GM21825 (cell line): Measurements from ENCODE around the gene ANKRD13A.
"Not testable (repeated sequence)": the region's sequence is repeated elsewhere in the genome, so short reads cannot be mapped to it uniquely, and the experiment has no call there.

Experiments used
- ATAC-seq: cut with Tn5 transposase; IDR thresholded peaks from one replicate; pipeline ENCODE4 v1.9.1; 2021; ENCODE audit warnings: mild to moderate bottlenecking, moderate library complexity; ENCODE audit not compliant: unreplicated experiment

The ANKRD13A gene

GRCh38 chr12:109983432-109984142, 15.6 kb upstream of the ANKRD13A start:
- no peak for ATAC-seq

GRCh38 chr12:109986236-109986635, 13.0 kb upstream of the ANKRD13A start:
- ATAC-seq, result not testable (repeated sequence)

- no peak for ATAC-seq
Measured at GRCh38 chr12:109987615-109988014, 11.6 kb upstream of the ANKRD13A start.

- no peak for ATAC-seq
Measured at GRCh38 chr12:109988274-109988673, 11.0 kb upstream of the ANKRD13A start.

- ATAC-seq, result no peak
Measured at GRCh38 chr12:109988903-109989302, 10.3 kb upstream of the ANKRD13A start.

GRCh38 chr12:109989380-109989779, 9.8 kb upstream of the ANKRD13A start:
- no peak for ATAC-seq

- ATAC-seq, result no peak
Measured at GRCh38 chr12:109991586-109991985, 7.6 kb upstream of the ANKRD13A start.

- ATAC-seq, result no peak
Measured at GRCh38 chr12:109993091-109993490, 6.1 kb upstream of the ANKRD13A start.

GRCh38 chr12:109994401-109995175, 4.6 kb upstream of the ANKRD13A start:
- no peak for ATAC-seq

- ATAC-seq, result no peak
Measured at GRCh38 chr12:109995361-109995685, 3.9 kb upstream of the ANKRD13A start.

GRCh38 chr12:109995686-109996482, 3.3 kb upstream of the ANKRD13A start, which contains the start of gene GIT2:
Gene GIT2, minus strand, starts transcription at chr12:109996368. Its CDS starts 144 bp downstream, at chr12:109996224.
- peak; percentile 60 for ATAC-seq

- ATAC-seq, result no peak
Measured at GRCh38 chr12:109996483-109996853, 2.8 kb upstream of the ANKRD13A start.

GRCh38 chr12:109997393-109997792, 1.8 kb upstream of the ANKRD13A start:
- ATAC-seq, result no peak

GRCh38 chr12:109998241-109998903, 858 bp upstream of the ANKRD13A start:
- no peak for ATAC-seq

GRCh38 chr12:109999649-109999971, 380 bp downstream of the ANKRD13A start:
- no peak for ATAC-seq

GRCh38 chr12:109999983-110000505, 814 bp downstream of the ANKRD13A start:
- no peak for ATAC-seq

- no peak for ATAC-seq
Measured at GRCh38 chr12:110001596-110001995, 2.4 kb downstream of the ANKRD13A start.

- no peak for ATAC-seq
Measured at GRCh38 chr12:110002676-110003515, 3.7 kb downstream of the ANKRD13A start.

GRCh38 chr12:110004598-110004997, 5.4 kb downstream of the ANKRD13A start:
- peak; percentile 34 for ATAC-seq
